ENCODE results near the gene SYT14. TPM values are rescaled to one million over a fixed set of nuclear protein-coding genes. Genes with fewer than 3 reads are reported as not detected.

The SYT14 gene
- total RNA-seq, 1 experiment from 2014 or later, result not detected

DNA sequence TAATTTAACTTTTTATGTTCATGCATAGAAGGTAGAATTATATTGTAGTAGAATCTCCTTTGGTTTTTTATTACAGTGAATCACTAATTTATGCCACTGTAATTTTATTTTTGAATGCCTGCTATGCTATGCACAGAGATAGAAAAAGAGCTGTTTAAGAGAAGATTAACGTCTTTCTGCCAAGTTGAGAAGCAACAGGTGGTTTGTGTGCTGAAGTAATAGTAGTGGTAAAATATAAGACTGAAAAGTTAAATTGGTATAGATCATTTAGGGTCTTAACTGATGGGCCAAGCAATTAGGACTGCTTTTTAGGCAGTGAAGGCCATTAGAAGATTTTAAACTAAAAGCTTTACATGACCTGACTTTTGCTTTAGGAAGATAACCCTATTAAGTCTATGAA lies 115.1 kb downstream of the SYT14 start:
- Histone ChIP-seq H3K79me2 (ENCODE audit: low read length) (no peaks in the 10 kb centered on the region), H3K9me2 (replicated peaks; ENCODE audit: insufficient read depth, low read length) (no peaks in the 10 kb centered on the region), H3K4me1 (ENCODE audit: low read length) (no peaks in the 10 kb centered on the region), H4K20me1 (ENCODE audit: insufficient read depth, low read depth, low read length) (no peaks in the 10 kb centered on the region), H3K9ac (ENCODE audit: low read length) (no peak overlapping the region), H2AFZ (ENCODE audit: low read length) (no peak overlapping the region), H3K27me3 (ENCODE audit: low read length) (no peaks in the 10 kb centered on the region), H3K4me3 (ENCODE audit: low read length) (no peak overlapping the region), H3K9me3 (ENCODE audit: low read length) (no peaks in the 10 kb centered on the region), H3K27ac (ENCODE audit: low read length) (no peak overlapping the region), H3K36me3 (ENCODE audit: insufficient read depth, low read length) (no peaks in the 10 kb centered on the region), H3K4me2 (ENCODE audit: low read depth, low read length, poor library complexity, severe bottlenecking) (no peak overlapping the region)
- DNase-seq, result no peak

DNA sequence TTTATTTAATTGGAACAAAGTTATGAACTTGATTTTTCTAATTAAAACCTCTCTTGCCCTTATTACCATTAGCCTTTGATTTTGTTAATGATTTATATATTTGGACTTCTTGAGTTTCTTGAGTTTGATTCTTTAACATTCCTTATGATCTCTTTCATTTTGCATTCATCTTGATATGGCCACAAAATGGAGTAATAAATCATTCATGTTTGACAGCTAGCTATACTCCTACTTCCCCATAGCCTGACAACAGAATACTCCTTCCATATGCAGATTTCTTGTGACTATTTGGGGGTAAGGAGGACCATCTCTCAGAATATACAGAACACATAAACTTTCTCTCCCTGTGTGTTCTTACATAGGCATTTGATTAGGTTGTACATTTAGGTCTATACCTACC lies 119.6 kb downstream of the SYT14 start:
- no peak for DNase-seq
- Histone ChIP-seq H3K9ac (ENCODE audit: low read length) (no peak overlapping the region), H3K4me1 (ENCODE audit: low read length) (no peaks in the 10 kb centered on the region), H3K27me3 (ENCODE audit: low read length) (no peaks in the 10 kb centered on the region), H3K4me3 (ENCODE audit: low read length) (no peak overlapping the region), H3K36me3 (ENCODE audit: insufficient read depth, low read length) (no peaks in the 10 kb centered on the region), H3K9me3 (ENCODE audit: low read length) (no peaks in the 10 kb centered on the region), H3K27ac (ENCODE audit: low read length) (no peak overlapping the region), H2AFZ (ENCODE audit: low read length) (no peak overlapping the region), H3K9me2 (replicated peaks; ENCODE audit: insufficient read depth, low read length) (no peaks in the 10 kb centered on the region), H3K4me2 (ENCODE audit: low read depth, low read length, poor library complexity, severe bottlenecking) (no peak overlapping the region), H4K20me1 (ENCODE audit: insufficient read depth, low read depth, low read length) (no peaks in the 10 kb centered on the region), H3K79me2 (ENCODE audit: low read length) (no peaks in the 10 kb centered on the region)

DNA sequence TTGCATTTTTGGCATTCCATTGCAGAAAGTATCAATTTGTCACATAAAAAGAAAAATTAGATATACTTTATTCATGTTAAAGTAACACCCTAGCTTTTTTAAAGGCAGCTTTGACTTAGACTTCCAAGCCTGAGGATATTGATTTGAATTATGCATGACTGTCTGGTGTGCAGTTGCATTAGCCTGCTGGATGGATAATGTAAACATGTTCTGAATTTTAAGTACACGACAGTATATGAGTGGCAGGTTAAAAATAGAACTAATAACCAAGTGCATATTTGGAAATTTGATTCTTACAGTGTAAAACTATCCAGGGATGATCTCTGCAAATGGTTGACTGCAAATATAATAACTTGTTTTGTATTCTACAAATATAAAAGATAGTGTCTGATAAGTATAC lies 124.0 kb downstream of the SYT14 start:
- H3K9me3 ChIP-seq (ENCODE audit: low read length), result no peaks in the 10 kb centered on the region
- DNase-seq, result no peak
- no peaks in the 10 kb centered on the region for H3K27me3 ChIP-seq (ENCODE audit: low read length)
- H2AFZ ChIP-seq (ENCODE audit: low read length), result no peak overlapping the region
- H3K4me3 ChIP-seq (ENCODE audit: low read length), result no peak overlapping the region
- H3K9ac ChIP-seq (ENCODE audit: low read length), result no peak overlapping the region
- no peaks in the 10 kb centered on the region for H3K9me2 ChIP-seq (replicated peaks; ENCODE audit: insufficient read depth, low read length)
- H3K4me1 ChIP-seq (ENCODE audit: low read length), result no peaks in the 10 kb centered on the region
- H3K36me3 ChIP-seq (ENCODE audit: insufficient read depth, low read length), result no peaks in the 10 kb centered on the region
- no peak overlapping the region for H3K4me2 ChIP-seq (ENCODE audit: low read depth, low read length, poor library complexity, severe bottlenecking)
- no peaks in the 10 kb centered on the region for H3K79me2 ChIP-seq (ENCODE audit: low read length)
- H4K20me1 ChIP-seq (ENCODE audit: insufficient read depth, low read depth, low read length), result no peaks in the 10 kb centered on the region
- no peak overlapping the region for H3K27ac ChIP-seq (ENCODE audit: low read length)

- H3K9me3 ChIP-seq (ENCODE audit: low read length), result no peaks in the 10 kb centered on the region
- no peaks in the 10 kb centered on the region for H3K27me3 ChIP-seq (ENCODE audit: low read length)
- H3K79me2 ChIP-seq (ENCODE audit: low read length), result no peaks in the 10 kb centered on the region
- H3K9me2 ChIP-seq (replicated peaks; ENCODE audit: insufficient read depth, low read length), result no peaks in the 10 kb centered on the region
- no peaks in the 10 kb centered on the region for H3K4me1 ChIP-seq (ENCODE audit: low read length)
- no peak overlapping the region for H3K9ac ChIP-seq (ENCODE audit: low read length)
- H3K4me2 ChIP-seq (ENCODE audit: low read depth, low read length, poor library complexity, severe bottlenecking), result no peak overlapping the region
- H2AFZ ChIP-seq (ENCODE audit: low read length), result no peak overlapping the region
- no peaks in the 10 kb centered on the region for H4K20me1 ChIP-seq (ENCODE audit: insufficient read depth, low read depth, low read length)
- no peak for DNase-seq
- no peaks in the 10 kb centered on the region for H3K36me3 ChIP-seq (ENCODE audit: insufficient read depth, low read length)
- H3K27ac ChIP-seq (ENCODE audit: low read length), result no peak overlapping the region
- no peak overlapping the region for H3K4me3 ChIP-seq (ENCODE audit: low read length)
These were observed 132.5 kb downstream of the SYT14 start for GRCh38 chr1:210070531-210070930.

DNA sequence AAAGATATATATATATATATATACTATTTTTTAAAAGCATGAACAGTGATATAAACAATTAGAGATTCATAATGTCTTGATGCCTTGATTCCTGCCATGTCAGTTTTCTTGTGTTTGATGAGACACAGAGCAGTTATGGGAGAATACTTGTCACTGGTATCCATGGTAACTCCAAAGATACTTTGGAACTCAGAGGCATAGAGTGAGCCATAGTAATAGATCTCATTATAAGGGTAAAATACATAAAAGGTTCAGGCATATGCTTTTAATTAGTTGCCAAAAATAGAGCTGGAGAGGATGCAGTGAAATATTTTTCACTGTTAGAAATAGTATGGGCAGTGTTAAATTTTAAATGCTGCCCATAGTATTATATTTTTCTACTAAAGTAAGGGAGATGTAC lies 134.1 kb downstream of the SYT14 start:
- Histone ChIP-seq H3K79me2 (ENCODE audit: low read length) (no peaks in the 10 kb centered on the region), H3K4me2 (ENCODE audit: low read depth, low read length, poor library complexity, severe bottlenecking) (no peak overlapping the region), H4K20me1 (ENCODE audit: insufficient read depth, low read depth, low read length) (no peaks in the 10 kb centered on the region), H3K9me2 (replicated peaks; ENCODE audit: insufficient read depth, low read length) (no peaks in the 10 kb centered on the region), H3K27me3 (ENCODE audit: low read length) (no peaks in the 10 kb centered on the region), H3K9ac (ENCODE audit: low read length) (no peak overlapping the region), H3K36me3 (ENCODE audit: insufficient read depth, low read length) (no peaks in the 10 kb centered on the region), H2AFZ (ENCODE audit: low read length) (no peak overlapping the region), H3K27ac (ENCODE audit: low read length) (no peak overlapping the region), H3K9me3 (ENCODE audit: low read length) (no peaks in the 10 kb centered on the region), H3K4me3 (ENCODE audit: low read length) (no peak overlapping the region), H3K4me1 (ENCODE audit: low read length) (no peaks in the 10 kb centered on the region)
- DNase-seq, result no peak

DNA sequence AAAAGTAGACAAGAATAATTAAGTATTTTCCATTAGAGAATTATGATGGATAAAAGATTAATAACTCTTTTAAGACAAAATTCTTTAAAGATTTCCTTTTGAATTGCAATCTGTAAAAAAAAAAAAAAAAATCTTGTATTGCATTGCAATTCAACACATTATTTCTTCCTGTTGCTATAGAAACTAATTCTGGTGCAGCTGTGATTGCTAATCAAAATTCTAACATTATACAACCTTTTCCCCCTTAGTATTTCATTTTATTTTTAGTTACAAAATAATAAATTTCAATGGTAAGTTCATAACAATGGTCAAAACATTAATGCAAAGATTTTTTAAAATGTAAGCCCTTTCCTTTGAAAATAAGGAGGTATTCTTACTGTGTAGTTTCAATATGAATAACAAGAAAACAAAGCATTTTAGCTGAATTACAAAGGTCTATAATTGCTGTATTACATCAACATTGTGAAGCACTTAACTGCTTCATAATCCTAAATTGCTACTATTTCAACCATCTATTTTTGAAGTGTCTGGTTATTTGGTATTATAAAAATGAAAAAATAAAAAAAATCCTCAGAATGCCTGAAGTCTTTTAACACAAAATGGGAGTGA lies 135.0 kb downstream of the SYT14 start:
- no peak overlapping the region for H3K9ac ChIP-seq (ENCODE audit: low read length)
- no peak overlapping the region for H2AFZ ChIP-seq (ENCODE audit: low read length)
- no peaks in the 10 kb centered on the region for H3K9me2 ChIP-seq (replicated peaks; ENCODE audit: insufficient read depth, low read length)
- DNase-seq, result no peak
- H3K27me3 ChIP-seq (ENCODE audit: low read length), result no peaks in the 10 kb centered on the region
- no peaks in the 10 kb centered on the region for H4K20me1 ChIP-seq (ENCODE audit: insufficient read depth, low read depth, low read length)
- H3K4me3 ChIP-seq (ENCODE audit: low read length), result no peak overlapping the region
- no peak overlapping the region for H3K4me2 ChIP-seq (ENCODE audit: low read depth, low read length, poor library complexity, severe bottlenecking)
- H3K27ac ChIP-seq (ENCODE audit: low read length), result no peak overlapping the region
- H3K79me2 ChIP-seq (ENCODE audit: low read length), result no peaks in the 10 kb centered on the region
- H3K9me3 ChIP-seq (ENCODE audit: low read length), result no peaks in the 10 kb centered on the region
- H3K36me3 ChIP-seq (ENCODE audit: insufficient read depth, low read length), result no peaks in the 10 kb centered on the region
- no peaks in the 10 kb centered on the region for H3K4me1 ChIP-seq (ENCODE audit: low read length)

DNA sequence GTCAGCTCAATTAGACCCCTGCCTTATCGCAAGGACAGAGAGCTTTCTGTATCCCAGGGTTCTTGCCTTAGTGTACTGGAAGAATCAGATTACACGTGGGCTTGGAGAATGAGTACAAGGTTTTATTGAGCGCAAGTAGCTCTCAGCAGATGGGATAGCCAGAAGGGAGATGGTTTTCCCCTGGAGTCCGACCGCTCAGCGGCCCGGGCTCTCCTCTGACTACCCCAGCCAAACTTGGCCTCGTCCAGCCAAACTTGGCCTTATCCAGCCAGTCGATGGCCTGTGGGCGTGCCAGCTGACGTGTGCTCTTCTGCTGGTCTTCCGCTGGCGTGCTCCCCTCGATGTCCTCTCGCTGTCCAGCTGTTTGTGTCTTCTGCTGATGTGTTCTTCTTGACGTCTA lies 136.9 kb downstream of the SYT14 start:
- DNase-seq, result no peak
- Histone ChIP-seq H3K36me3 (ENCODE audit: insufficient read depth, low read length) (no peaks in the 10 kb centered on the region), H3K4me1 (ENCODE audit: low read length) (no peaks in the 10 kb centered on the region)

GRCh38 chr1:210076620-210077019 lies 138.6 kb downstream of the SYT14 start:
- H3K9me3 ChIP-seq (ENCODE audit: low read length), result no peaks in the 10 kb centered on the region
- no peaks in the 10 kb centered on the region for H3K27me3 ChIP-seq (ENCODE audit: low read length)
- no peaks in the 10 kb centered on the region for H3K36me3 ChIP-seq (ENCODE audit: insufficient read depth, low read length)
- H3K9ac ChIP-seq (ENCODE audit: low read length), result no peak overlapping the region
- no peak overlapping the region for H3K27ac ChIP-seq (ENCODE audit: low read length)
- H2AFZ ChIP-seq (ENCODE audit: low read length), result no peak overlapping the region
- H3K4me1 ChIP-seq (ENCODE audit: low read length), result no peaks in the 10 kb centered on the region
- H4K20me1 ChIP-seq (ENCODE audit: insufficient read depth, low read depth, low read length), result no peaks in the 10 kb centered on the region
- no peaks in the 10 kb centered on the region for H3K9me2 ChIP-seq (replicated peaks; ENCODE audit: insufficient read depth, low read length)
- no peak for DNase-seq
- no peak overlapping the region for H3K4me3 ChIP-seq (ENCODE audit: low read length)
- no peaks in the 10 kb centered on the region for H3K79me2 ChIP-seq (ENCODE audit: low read length)
- H3K4me2 ChIP-seq (ENCODE audit: low read depth, low read length, poor library complexity, severe bottlenecking), result no peak overlapping the region

More for the DNA sequence above, 136.9 kb downstream of the SYT14 start:
- no peak overlapping the region for H3K27ac ChIP-seq (ENCODE audit: low read length)
- H2AFZ ChIP-seq (ENCODE audit: low read length), result no peak overlapping the region
- H3K9me2 ChIP-seq (replicated peaks; ENCODE audit: insufficient read depth, low read length), result no peaks in the 10 kb centered on the region
- H3K9ac ChIP-seq (ENCODE audit: low read length), result no peak overlapping the region
- H3K4me2 ChIP-seq (ENCODE audit: low read depth, low read length, poor library complexity, severe bottlenecking), result no peak overlapping the region
- no peaks in the 10 kb centered on the region for H3K27me3 ChIP-seq (ENCODE audit: low read length)
- H3K4me3 ChIP-seq (ENCODE audit: low read length), result no peak overlapping the region
- no peaks in the 10 kb centered on the region for H3K9me3 ChIP-seq (ENCODE audit: low read length)
- H3K79me2 ChIP-seq (ENCODE audit: low read length), result no peaks in the 10 kb centered on the region
- H4K20me1 ChIP-seq (ENCODE audit: insufficient read depth, low read depth, low read length), result no peaks in the 10 kb centered on the region

- Histone ChIP-seq H3K4me3 (ENCODE audit: low read length) (no peak overlapping the region), H3K36me3 (ENCODE audit: insufficient read depth, low read length) (no peaks in the 10 kb centered on the region), H3K9me2 (replicated peaks; ENCODE audit: insufficient read depth, low read length) (no peaks in the 10 kb centered on the region), H3K4me1 (ENCODE audit: low read length) (no peaks in the 10 kb centered on the region), H2AFZ (ENCODE audit: low read length) (no peak overlapping the region), H3K9ac (ENCODE audit: low read length) (no peak overlapping the region), H3K27ac (ENCODE audit: low read length) (no peak overlapping the region), H4K20me1 (ENCODE audit: insufficient read depth, low read depth, low read length) (no peaks in the 10 kb centered on the region), H3K4me2 (ENCODE audit: low read depth, low read length, poor library complexity, severe bottlenecking) (no peak overlapping the region), H3K27me3 (ENCODE audit: low read length) (no peaks in the 10 kb centered on the region), H3K79me2 (ENCODE audit: low read length) (no peaks in the 10 kb centered on the region), H3K9me3 (ENCODE audit: low read length) (no peaks in the 10 kb centered on the region)
- DNase-seq, result no peak
These were observed 143.5 kb downstream of the SYT14 start for GRCh38 chr1:210081494-210081893.
